Heart right ventricle (tissue), 16 donors: Measurements from ENCODE around the gene FAM187B. TPM values are rescaled to one million over a fixed set of nuclear protein-coding genes. Genes with fewer than 3 reads are reported as not detected.
A peak's percentile ranks its signal among the peaks of the same experiment; 100 is the strongest.
"Not testable (repeated sequence)": the region's sequence is repeated elsewhere in the genome, so short reads cannot be mapped to it uniquely, and the experiment has no call there.

Source experiments
- ATAC-seq, 8 donors: fragments of 200-7000 bp; cut with Tn5 transposase; one replicate each; pipeline ENCODE4 v1.9.1; 2020; ENCODE audit warnings: mild to moderate bottlenecking in 8 of 8, moderate library complexity in 8 of 8, moderate number of reproducible peaks in 1 of 8
- DNase-seq, 2 donors: peaks; one replicate each; pipeline ENCODE4 v3.0.0-alpha.2; 2020
- H3K27ac ChIP-seq, 10 donors: fragments of 200-600 bp; sonication (generic) in 2 of 10; one replicate each; pipeline versions ENCODE4 v1.5.0 to v1.8.0; 2020 to 2022; ENCODE audit warnings: mild to moderate bottlenecking in 3 of 10
- H3K27me3 ChIP-seq, 7 donors: fragments of 200-600 bp; one replicate each; pipeline ENCODE4 v1.8.0; 2021 to 2022; ENCODE audit warnings: mild to moderate bottlenecking in 2 of 7
- H3K36me3 ChIP-seq, 9 donors: fragments of 200-600 bp; sonication (generic) in 1 of 9; one replicate each; pipeline versions ENCODE4 v1.5.0 to v1.8.0; 2020 to 2022; ENCODE audit warnings: mild to moderate bottlenecking in 2 of 9
- H3K4me1 ChIP-seq, 9 donors: fragments of 200-600 bp; sonication (generic) in 1 of 9; one replicate each; pipeline versions ENCODE4 v1.5.0 to v1.8.0; 2020 to 2022; ENCODE audit warnings: mild to moderate bottlenecking in 4 of 9
- H3K4me3 ChIP-seq, 10 donors: fragments of 200-600 bp; sonication (generic) in 2 of 10; one replicate each; pipeline versions ENCODE4 v1.5.0 to v1.8.0; 2020 to 2022; ENCODE audit warnings: mild to moderate bottlenecking in 7 of 10, moderate library complexity in 2 of 10
- H3K9me3 ChIP-seq, 11 donors: fragments of 200-600 bp in 10 of 11; sonication (generic) in 2 of 11; one replicate each; pipeline versions ENCODE4 v1.5.0 to v1.8.0; 2013 to 2022; ENCODE audit warnings: mild to moderate bottlenecking in 2 of 11, control low read depth in 1 of 11, moderate library complexity in 1 of 11
- WGBS, 2 donors: extraction: QIAGEN DNeasy Blood & Tissue Kit; methylation state at CpG; one replicate each; pipeline ENCODE4 v1.1.7; 2013; ENCODE audit warnings: inconsistent platforms in 1 of 2; 5-methylcytosine and 5-hydroxymethylcytosine counted together
- intact Hi-C, 10 donors: fragments of 100-400 bp; cut with DNase I; formaldehyde crosslinking; loops; one replicate each; pipeline versions ENCODE4 v1.11.1 to v1.14.2; 2022
- polyA plus RNA-seq, 2 donors: library from polyadenylated mRNA; stranded (reverse); fragments of 200-250 nt; gene quantifications; one replicate each; pipeline ENCODE4 v1.2.3, GENCODE V29; 2013
- total RNA-seq, 10 donors: library from RNA; stranded (reverse); fragmentation: NEBNext Ultra II Directional in 3 of 10; extraction: Animal tissue kit (Norgen Biotek cat#: 25700) in 3 of 10; gene quantifications; one replicate each; pipeline versions ENCODE4 v1.2.1 to v1.2.4, GENCODE V29; 2021 to 2023
- TF ChIP-seq, protein P1 (sequence below), 9 donors: fragments of 200-600 bp; sonication (generic) in 2 of 9; IDR thresholded peaks; one replicate each; pipeline versions ENCODE4 v1.5.0 to v1.8.0; 2021 to 2022; ENCODE audit warnings: antibody characterized with exemption in 9 of 9, mild to moderate bottlenecking in 5 of 9, moderate library complexity in 1 of 9
- donor health status: Arrhythmogenic right ventricular cardiomyopathy.
- donor health status: ischemic (EF 13 %, LVEDD 7.1; RV severe dilation, severe dysfunction).
- donor health status: healthy with polysubstance abuse.
- donor health status: DM: no; HTN: yes; CAD: no.
- donor health status: DM: no; HTN: no; CAD: no.
- donor health status: ischemic (EF 25% LVEDD 6.9; RV normal size, moderate dysfunction).
- donor health status: ischemic (EF 25% LVEDD 5.7; RV mildly dilated, moderate dysfunction).
- donor health status: healthy.
- donor health status: DM: yes; HTN: yes; CAD: no.
- donor health status: Ischemic cardiomyopathy.
- donor health status: ischemic (EF 35%, LVEDD 5.7; RV mildly dilated, moderate dysfunction).
- donor health status: nonischemic (EF 11% LVEDD 7.7; RV severe dilation, severe dysfunction).
- donor health status: DM: yes; HTN: yes; CAD: no.
- donor health status: PGD.
- donor health status: ischemic (EF 29% LVEDD 5.4; RV normal size, mild dysfunction).
- donor health status: nonischemic (EF 23%, LVEDD 6.1; RV moderate dilation, normal function).

FAM187B gene
- total and polyA plus RNA-seq, 12 donors = 0.48 TPM; not detected in 11

DNA sequence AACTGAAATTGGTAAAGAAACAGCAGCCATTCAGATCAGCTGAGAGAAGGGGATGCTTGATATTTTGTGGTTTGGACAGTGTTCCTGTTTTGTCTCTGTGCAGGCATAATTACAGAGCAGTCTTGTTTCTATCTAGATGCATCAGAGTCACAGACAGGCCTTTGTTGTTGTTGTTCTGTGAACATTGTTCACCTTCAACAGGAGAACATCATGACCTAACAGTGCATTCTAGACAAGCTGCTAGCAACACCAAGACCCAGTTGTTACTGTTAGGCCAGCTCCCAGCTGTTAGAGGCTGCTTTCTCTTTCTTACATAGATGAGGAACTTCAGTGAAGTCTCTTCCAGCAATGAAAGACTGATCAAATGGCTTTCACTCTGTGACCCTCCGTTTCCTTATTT, 11.8 kb upstream of the FAM187B start:
- Histone ChIP-seq H3K9me3 (peaks cover 0 to 23% (median 9%) of the 10 kb centered on the region in 11 donors), H3K27ac (peak overlapping the region in 1 of 10 donors; percentile 65), H3K4me3 (no peak overlapping the region), H3K27me3 (peaks cover 0 to 7% (median 0%) of the 10 kb centered on the region in 7 donors), H3K4me1 (peaks cover 0 to 11% (median 0%) of the 10 kb centered on the region in 9 donors), H3K36me3 (no peaks in the 10 kb centered on the region)
- TF ChIP-seq, protein P1, sequence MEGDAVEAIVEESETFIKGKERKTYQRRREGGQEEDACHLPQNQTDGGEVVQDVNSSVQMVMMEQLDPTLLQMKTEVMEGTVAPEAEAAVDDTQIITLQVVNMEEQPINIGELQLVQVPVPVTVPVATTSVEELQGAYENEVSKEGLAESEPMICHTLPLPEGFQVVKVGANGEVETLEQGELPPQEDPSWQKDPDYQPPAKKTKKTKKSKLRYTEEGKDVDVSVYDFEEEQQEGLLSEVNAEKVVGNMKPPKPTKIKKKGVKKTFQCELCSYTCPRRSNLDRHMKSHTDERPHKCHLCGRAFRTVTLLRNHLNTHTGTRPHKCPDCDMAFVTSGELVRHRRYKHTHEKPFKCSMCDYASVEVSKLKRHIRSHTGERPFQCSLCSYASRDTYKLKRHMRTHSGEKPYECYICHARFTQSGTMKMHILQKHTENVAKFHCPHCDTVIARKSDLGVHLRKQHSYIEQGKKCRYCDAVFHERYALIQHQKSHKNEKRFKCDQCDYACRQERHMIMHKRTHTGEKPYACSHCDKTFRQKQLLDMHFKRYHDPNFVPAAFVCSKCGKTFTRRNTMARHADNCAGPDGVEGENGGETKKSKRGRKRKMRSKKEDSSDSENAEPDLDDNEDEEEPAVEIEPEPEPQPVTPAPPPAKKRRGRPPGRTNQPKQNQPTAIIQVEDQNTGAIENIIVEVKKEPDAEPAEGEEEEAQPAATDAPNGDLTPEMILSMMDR (IDR thresholded peaks at IDR 0.05) = no peak
- WGBS, 2 donors = 89 to 93% methylated on average over 1 of the region's 1 CpG
- ATAC-seq = peak in 1 of 8 donors; percentile 46
- DNase-seq = no peak
- intact Hi-C loops = no loop called here

- intact Hi-C loops, H3K27ac ChIP-seq, DNase-seq, H3K36me3 ChIP-seq, H3K27me3 ChIP-seq, H3K4me3 ChIP-seq, ATAC-seq: not testable (repeated sequence)
- Histone ChIP-seq H3K9me3 (peaks cover 0 to 22% (median 9%) of the 10 kb centered on the region in 11 donors), H3K4me1 (peaks cover 0 to 11% (median 0%) of the 10 kb centered on the region in 9 donors)
- 82 to 89% methylated on average over 1 of the region's 1 CpG for WGBS, 2 donors
These were observed 11.1 kb upstream of the FAM187B start for GRCh38 chr19:35239597-35239996.

- Histone ChIP-seq H3K27me3 (peaks cover 0 to 4% (median 0%) of the 10 kb centered on the region in 7 donors), H3K36me3 (no peaks in the 10 kb centered on the region), H3K27ac (no peak overlapping the region), H3K4me1 (peaks cover 0 to 11% (median 0%) of the 10 kb centered on the region in 9 donors), H3K4me3 (no peak overlapping the region), H3K9me3 (peaks cover 0 to 15% (median 9%) of the 10 kb centered on the region in 11 donors)
- intact Hi-C loops = no loop called here
- DNase-seq (no peak), ATAC-seq (peak in 1 of 8 donors; percentile 13)
- TF ChIP-seq, protein P1 (IDR thresholded peaks at IDR 0.05) = peak in 4 of 9 donors; percentile 20 to 25 (median 23)
- 75 to 78% methylated on average over 6 of the region's 6 CpGs for WGBS, 2 donors
These were observed 8.3 kb upstream of the FAM187B start for GRCh38 chr19:35236638-35237400.

- H3K9me3 ChIP-seq = no peaks in the 10 kb centered on the region
- DNase-seq = no peak
- WGBS, 2 donors = 70 to 73% methylated on average over 5 of the region's 5 CpGs
- TF ChIP-seq, protein P1 (IDR thresholded peaks at IDR 0.05) = no peak
- no peaks in the 10 kb centered on the region for H3K36me3 ChIP-seq
- no peak for ATAC-seq
- H3K27me3 ChIP-seq = no peaks in the 10 kb centered on the region
- H3K27ac ChIP-seq = no peak overlapping the region
- intact Hi-C loops = no loop called here
- H3K4me3 ChIP-seq = no peak overlapping the region
- no peaks in the 10 kb centered on the region for H3K4me1 ChIP-seq
These were observed 4.4 kb upstream of the FAM187B start for GRCh38 chr19:35232912-35233311.
